Measurements from ENCODE around the gene PVALEF.

The PVALEF gene

DNA sequence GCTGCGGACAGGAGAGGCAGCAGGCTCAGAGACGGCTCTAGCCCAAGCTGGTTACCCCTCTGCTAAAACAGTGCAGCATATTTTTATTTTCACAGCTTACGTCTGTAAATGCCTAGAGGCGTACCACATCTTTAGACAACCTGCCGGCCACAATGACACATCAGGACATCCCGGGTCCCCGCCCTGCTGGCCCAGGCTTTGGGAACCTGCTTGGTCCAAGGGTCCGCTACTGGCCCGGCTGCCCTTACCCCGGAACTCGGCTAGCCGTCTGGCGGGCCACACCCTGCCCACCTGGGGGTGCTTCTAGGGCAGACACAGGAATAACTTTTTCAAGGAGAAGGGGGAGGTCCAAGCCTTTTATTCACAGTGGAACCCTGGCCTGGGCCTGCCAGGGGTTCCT is 53.2 kb downstream of the PVALEF start:
- Histone ChIP-seq H3K36me3 (replicated peaks; ENCODE audit: low read depth, low read length) (no peaks in the 10 kb centered on the region), H3K27ac (ENCODE audit: low read length) (no peak overlapping the region), H3K4me2 (ENCODE audit: low read length) (no peak overlapping the region), H4K20me1 (ENCODE audit: insufficient read depth, low read length) (no peaks in the 10 kb centered on the region), H3K79me2 (ENCODE audit: low read length) (peaks cover 13% of the 10 kb centered on the region), H3K4me1 (ENCODE audit: low read length) (peaks cover 10% of the 10 kb centered on the region), H3K27me3 (ENCODE audit: low read depth, low read length) (no peaks in the 10 kb centered on the region), H2AFZ (ENCODE audit: low read depth, low read length) (no peak overlapping the region), H3K9me3 (ENCODE audit: insufficient read depth, low read length) (no peaks in the 10 kb centered on the region), H3K9ac (ENCODE audit: low read length) (no peak overlapping the region), H3K4me3 (ENCODE audit: low read length) (no peak overlapping the region)
- TF ChIP-seq EZH2phosphoT487 (IDR thresholded peaks at IDR 0.05; ENCODE audit: low read depth), result no peak
- TF ChIP-seq, protein P1, sequence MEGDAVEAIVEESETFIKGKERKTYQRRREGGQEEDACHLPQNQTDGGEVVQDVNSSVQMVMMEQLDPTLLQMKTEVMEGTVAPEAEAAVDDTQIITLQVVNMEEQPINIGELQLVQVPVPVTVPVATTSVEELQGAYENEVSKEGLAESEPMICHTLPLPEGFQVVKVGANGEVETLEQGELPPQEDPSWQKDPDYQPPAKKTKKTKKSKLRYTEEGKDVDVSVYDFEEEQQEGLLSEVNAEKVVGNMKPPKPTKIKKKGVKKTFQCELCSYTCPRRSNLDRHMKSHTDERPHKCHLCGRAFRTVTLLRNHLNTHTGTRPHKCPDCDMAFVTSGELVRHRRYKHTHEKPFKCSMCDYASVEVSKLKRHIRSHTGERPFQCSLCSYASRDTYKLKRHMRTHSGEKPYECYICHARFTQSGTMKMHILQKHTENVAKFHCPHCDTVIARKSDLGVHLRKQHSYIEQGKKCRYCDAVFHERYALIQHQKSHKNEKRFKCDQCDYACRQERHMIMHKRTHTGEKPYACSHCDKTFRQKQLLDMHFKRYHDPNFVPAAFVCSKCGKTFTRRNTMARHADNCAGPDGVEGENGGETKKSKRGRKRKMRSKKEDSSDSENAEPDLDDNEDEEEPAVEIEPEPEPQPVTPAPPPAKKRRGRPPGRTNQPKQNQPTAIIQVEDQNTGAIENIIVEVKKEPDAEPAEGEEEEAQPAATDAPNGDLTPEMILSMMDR (IDR thresholded peaks at IDR 0.05; ENCODE audit: low read depth, low read length), result no peak

GRCh38 chr17:81218991-81219390 is 53.7 kb downstream of the PVALEF start:
- no peak overlapping the region for H3K4me2 ChIP-seq (ENCODE audit: low read length)
- no peaks in the 10 kb centered on the region for H3K36me3 ChIP-seq (replicated peaks; ENCODE audit: low read depth, low read length)
- H3K27ac ChIP-seq (ENCODE audit: low read length), result no peak overlapping the region
- no peak for TF ChIP-seq EZH2phosphoT487 (IDR thresholded peaks at IDR 0.05; ENCODE audit: low read depth)
- TF ChIP-seq, protein P1 (IDR thresholded peaks at IDR 0.05; ENCODE audit: low read depth, low read length), result no peak
- no peak overlapping the region for H2AFZ ChIP-seq (ENCODE audit: low read depth, low read length)
- H3K9me3 ChIP-seq (ENCODE audit: insufficient read depth, low read length), result no peaks in the 10 kb centered on the region
- peaks cover 14% of the 10 kb centered on the region for H3K4me1 ChIP-seq (ENCODE audit: low read length)
- no peak overlapping the region for H3K4me3 ChIP-seq (ENCODE audit: low read length)
- H4K20me1 ChIP-seq (ENCODE audit: insufficient read depth, low read length), result no peaks in the 10 kb centered on the region
- no peaks in the 10 kb centered on the region for H3K27me3 ChIP-seq (ENCODE audit: low read depth, low read length)
- peaks cover 13% of the 10 kb centered on the region for H3K79me2 ChIP-seq (ENCODE audit: low read length)
- H3K9ac ChIP-seq (ENCODE audit: low read length), result no peak overlapping the region

DNA sequence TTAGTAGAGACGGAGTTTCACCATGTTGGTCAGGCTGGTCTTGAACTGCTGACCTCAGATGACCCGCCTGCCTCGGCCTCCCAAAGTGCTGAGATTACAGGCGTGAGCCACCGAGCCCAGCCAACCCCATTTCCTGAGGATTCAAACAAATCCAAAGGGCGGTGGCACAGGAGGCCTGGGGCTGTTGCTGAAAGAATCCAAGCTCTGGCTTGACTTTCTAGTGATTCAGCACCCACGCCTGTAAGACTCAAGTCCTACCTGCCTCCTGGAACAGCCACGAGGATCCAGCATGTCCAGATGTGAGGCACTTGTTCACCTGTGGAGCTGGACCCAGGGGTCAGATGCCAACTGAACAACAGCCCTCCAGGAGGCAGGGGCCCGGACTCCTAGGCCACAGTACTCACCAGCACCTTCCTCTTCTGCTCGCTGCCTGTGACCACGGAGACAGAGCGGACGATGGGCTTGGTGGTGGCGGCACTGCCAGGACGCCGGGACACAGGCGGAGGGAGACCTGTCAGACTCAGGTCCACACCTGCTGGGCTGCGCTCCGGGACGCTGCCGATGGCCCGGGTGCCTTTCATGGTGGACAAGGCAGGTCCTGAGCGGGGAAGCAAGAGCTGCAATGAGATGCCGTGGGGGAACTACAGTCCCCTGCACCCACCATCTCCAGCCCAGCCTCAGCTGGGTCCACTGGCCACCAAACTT is 54.3 kb downstream of the PVALEF start:
- H2AFZ ChIP-seq (ENCODE audit: low read depth, low read length), result no peak overlapping the region
- no peak overlapping the region for H3K4me3 ChIP-seq (ENCODE audit: low read length)
- no peaks in the 10 kb centered on the region for H3K27me3 ChIP-seq (ENCODE audit: low read depth, low read length)
- no peak overlapping the region for H3K9ac ChIP-seq (ENCODE audit: low read length)
- no peak for TF ChIP-seq EZH2phosphoT487 (IDR thresholded peaks at IDR 0.05; ENCODE audit: low read depth)
- TF ChIP-seq, protein P1 (IDR thresholded peaks at IDR 0.05; ENCODE audit: low read depth, low read length), result no peak
- peaks cover 14% of the 10 kb centered on the region for H3K4me1 ChIP-seq (ENCODE audit: low read length)
- peaks cover 13% of the 10 kb centered on the region for H3K79me2 ChIP-seq (ENCODE audit: low read length)
- no peak overlapping the region for H3K4me2 ChIP-seq (ENCODE audit: low read length)
- H4K20me1 ChIP-seq (ENCODE audit: insufficient read depth, low read length), result no peaks in the 10 kb centered on the region
- no peaks in the 10 kb centered on the region for H3K36me3 ChIP-seq (replicated peaks; ENCODE audit: low read depth, low read length)
- H3K9me3 ChIP-seq (ENCODE audit: insufficient read depth, low read length), result no peaks in the 10 kb centered on the region
- H3K27ac ChIP-seq (ENCODE audit: low read length), result no peak overlapping the region

DNA sequence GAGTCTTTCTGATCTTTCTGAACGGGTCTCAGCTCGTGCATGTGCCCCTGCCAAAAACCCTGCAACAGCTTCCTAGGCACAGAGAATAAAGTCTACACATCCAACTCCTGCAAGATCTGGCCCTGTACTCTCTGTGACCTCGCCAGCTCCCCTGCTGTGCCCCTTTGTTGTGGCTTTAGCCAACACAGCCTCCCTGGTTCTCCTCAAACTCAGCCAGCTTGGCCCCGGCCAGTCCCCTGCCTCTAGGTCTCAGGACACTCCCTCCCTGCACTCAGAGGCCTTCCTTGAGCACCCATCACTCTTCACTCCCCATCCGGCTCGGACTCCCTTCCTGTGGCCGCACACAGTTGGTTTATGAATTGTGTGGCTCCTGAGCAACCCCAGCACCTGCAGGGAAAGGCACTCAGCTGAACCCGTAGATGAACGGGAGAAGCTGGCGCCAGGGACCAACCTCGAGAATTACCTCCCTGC is 56.1 kb downstream of the PVALEF start:
- Histone ChIP-seq H3K27ac (ENCODE audit: low read length) (no peak overlapping the region), H2AFZ (ENCODE audit: low read depth, low read length) (no peak overlapping the region), H3K79me2 (ENCODE audit: low read length) (peaks cover 13% of the 10 kb centered on the region), H4K20me1 (ENCODE audit: insufficient read depth, low read length) (no peaks in the 10 kb centered on the region), H3K4me2 (ENCODE audit: low read length) (peak overlapping the region; percentile 97), H3K4me1 (ENCODE audit: low read length) (peaks cover 14% of the 10 kb centered on the region), H3K4me3 (ENCODE audit: low read length) (peak overlapping the region; percentile 97), H3K9ac (ENCODE audit: low read length) (no peak overlapping the region), H3K9me3 (ENCODE audit: insufficient read depth, low read length) (no peaks in the 10 kb centered on the region), H3K27me3 (ENCODE audit: low read depth, low read length) (no peaks in the 10 kb centered on the region), H3K36me3 (replicated peaks; ENCODE audit: low read depth, low read length) (no peaks in the 10 kb centered on the region)
- TF ChIP-seq, protein P1 (IDR thresholded peaks at IDR 0.05; ENCODE audit: low read depth, low read length), result no peak
- TF ChIP-seq EZH2phosphoT487 (IDR thresholded peaks at IDR 0.05; ENCODE audit: low read depth), result no peak
